Activated CD8-positive, alpha-beta memory T cell treated with anti-CD3 and anti-CD28 coated beads, Interleukin-2, amount 50 U/mL, for 4 hours (primary cell): ENCODE data around the gene NSUN5.
"Not testable (repeated sequence)": the region's sequence is repeated elsewhere in the genome, so short reads cannot be mapped to it uniquely, and the experiment has no call there.

ENCODE experiments used
- DNase-seq: peaks from one replicate; pipeline ENCODE4 v3.0.0-alpha.2; 2020

The NSUN5 gene

GRCh38 chr7:73267813-73268212 lies 40.8 kb downstream of the NSUN5 start:
- not testable (repeated sequence) for DNase-seq

GRCh38 chr7:73266719-73267368 lies 41.8 kb downstream of the NSUN5 start:
- DNase-seq: not testable (repeated sequence)

DNA sequence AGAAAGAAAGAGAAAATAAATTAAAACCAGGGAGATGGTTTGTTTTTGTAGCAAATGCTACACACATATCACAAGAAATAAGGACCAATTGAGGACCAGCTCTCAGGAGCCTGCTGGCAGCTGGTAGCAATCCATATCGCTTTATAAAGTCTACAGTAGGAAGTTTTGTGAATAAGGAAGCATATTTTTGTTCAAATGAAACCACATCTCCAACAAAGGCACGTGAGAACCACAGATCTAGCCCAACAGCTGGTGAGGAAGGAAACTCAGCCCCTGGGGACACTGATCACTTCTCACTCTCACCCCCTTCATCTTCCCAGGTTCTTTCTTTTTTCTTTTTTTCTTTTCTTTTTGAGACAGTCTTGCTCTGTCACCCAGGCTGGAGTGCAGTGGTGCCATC lies 46.2 kb downstream of the NSUN5 start:
- not testable (repeated sequence) for DNase-seq
